Neural crest cell (in vitro differentiated cells): ENCODE data around the gene CCRL2. TPM values are rescaled to one million over a fixed set of nuclear protein-coding genes. Genes with fewer than 3 reads are reported as not detected.
"Not testable (repeated sequence)": the region's sequence is repeated elsewhere in the genome, so short reads cannot be mapped to it uniquely, and the experiment has no call there.

Experiments
- DNase-seq: peaks from one replicate; pipeline ENCODE4 v3.0.0; 2021; ENCODE audit warnings: low read depth, mixed read lengths, low spot score
- H3K27ac Mint-ChIP-seq: one replicate; pipeline ENCODE4 v1.8.0; 2021; ENCODE audit warnings: mild to moderate bottlenecking, mixed read lengths; ENCODE audit not compliant: unreplicated experiment
- H3K27me3 Mint-ChIP-seq: 2 replicates; pipeline ENCODE4 v1.8.0; 2021; ENCODE audit warnings: low read depth, mild to moderate bottlenecking, mixed read lengths
- H3K36me3 Mint-ChIP-seq: 2 replicates; pipeline ENCODE4 v1.8.0; 2021; ENCODE audit warnings: low read depth, mild to moderate bottlenecking, mixed read lengths
- H3K4me1 Mint-ChIP-seq: 2 replicates; pipeline ENCODE4 v1.8.0; 2021; ENCODE audit warnings: mixed read lengths
- H3K4me3 Mint-ChIP-seq: one replicate; pipeline ENCODE4 v1.8.0; 2021; ENCODE audit warnings: mild to moderate bottlenecking, mixed read lengths
- H3K9me3 Mint-ChIP-seq: 2 replicates; pipeline ENCODE4 v1.8.0; 2021; ENCODE audit warnings: mixed read lengths
- total RNA-seq: library from RNA; stranded (reverse); gene quantifications from 2 replicates; pipeline ENCODE4 v1.2.1, GENCODE V29; 2021
- TF ChIP-seq, protein P1 (sequence below): fragments of 200-600 bp; sonication (generic); conservative IDR thresholded peaks from 2 replicates; pipeline ENCODE4 v1.5.0; 2021; ENCODE audit warnings: antibody characterized with exemption, mild to moderate bottlenecking

Gene CCRL2
- total RNA-seq, 1 donor from 2014 or later: not detected

DNA sequence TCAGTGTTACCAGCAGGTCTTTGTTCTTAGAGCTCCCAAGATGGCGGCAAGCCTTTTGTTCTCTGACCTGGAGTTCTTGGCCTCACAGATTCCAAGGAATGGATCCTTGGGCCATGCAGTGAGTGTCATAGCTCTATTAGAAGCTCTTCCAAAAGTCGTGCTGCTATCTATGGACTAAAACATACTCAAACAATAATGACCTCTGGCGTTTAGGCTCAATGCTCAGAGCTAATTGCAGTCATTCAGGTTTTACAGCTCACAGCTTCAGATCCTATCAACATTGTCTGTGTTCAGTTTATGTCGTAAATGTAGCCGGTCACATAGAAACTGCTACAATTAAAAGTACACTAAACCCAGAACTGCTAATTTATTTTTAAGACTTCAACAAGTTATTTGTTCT, 22.2 kb downstream of the CCRL2 start:
- H3K36me3 Mint-ChIP-seq: peaks cover 5% of the 10 kb centered on the region
- TF ChIP-seq, protein P1, sequence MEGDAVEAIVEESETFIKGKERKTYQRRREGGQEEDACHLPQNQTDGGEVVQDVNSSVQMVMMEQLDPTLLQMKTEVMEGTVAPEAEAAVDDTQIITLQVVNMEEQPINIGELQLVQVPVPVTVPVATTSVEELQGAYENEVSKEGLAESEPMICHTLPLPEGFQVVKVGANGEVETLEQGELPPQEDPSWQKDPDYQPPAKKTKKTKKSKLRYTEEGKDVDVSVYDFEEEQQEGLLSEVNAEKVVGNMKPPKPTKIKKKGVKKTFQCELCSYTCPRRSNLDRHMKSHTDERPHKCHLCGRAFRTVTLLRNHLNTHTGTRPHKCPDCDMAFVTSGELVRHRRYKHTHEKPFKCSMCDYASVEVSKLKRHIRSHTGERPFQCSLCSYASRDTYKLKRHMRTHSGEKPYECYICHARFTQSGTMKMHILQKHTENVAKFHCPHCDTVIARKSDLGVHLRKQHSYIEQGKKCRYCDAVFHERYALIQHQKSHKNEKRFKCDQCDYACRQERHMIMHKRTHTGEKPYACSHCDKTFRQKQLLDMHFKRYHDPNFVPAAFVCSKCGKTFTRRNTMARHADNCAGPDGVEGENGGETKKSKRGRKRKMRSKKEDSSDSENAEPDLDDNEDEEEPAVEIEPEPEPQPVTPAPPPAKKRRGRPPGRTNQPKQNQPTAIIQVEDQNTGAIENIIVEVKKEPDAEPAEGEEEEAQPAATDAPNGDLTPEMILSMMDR: no peak
- no peak overlapping the region for H3K27ac Mint-ChIP-seq
- H3K27me3 Mint-ChIP-seq: no peaks in the 10 kb centered on the region
- peaks cover 7% of the 10 kb centered on the region for H3K9me3 Mint-ChIP-seq
- no peak for DNase-seq
- H3K4me1 Mint-ChIP-seq: no peaks in the 10 kb centered on the region
- H3K4me3 Mint-ChIP-seq: no peak overlapping the region

GRCh38 chr3:46429671-46430070, 22.6 kb downstream of the CCRL2 start:
- TF ChIP-seq, protein P1: no peak

DNA sequence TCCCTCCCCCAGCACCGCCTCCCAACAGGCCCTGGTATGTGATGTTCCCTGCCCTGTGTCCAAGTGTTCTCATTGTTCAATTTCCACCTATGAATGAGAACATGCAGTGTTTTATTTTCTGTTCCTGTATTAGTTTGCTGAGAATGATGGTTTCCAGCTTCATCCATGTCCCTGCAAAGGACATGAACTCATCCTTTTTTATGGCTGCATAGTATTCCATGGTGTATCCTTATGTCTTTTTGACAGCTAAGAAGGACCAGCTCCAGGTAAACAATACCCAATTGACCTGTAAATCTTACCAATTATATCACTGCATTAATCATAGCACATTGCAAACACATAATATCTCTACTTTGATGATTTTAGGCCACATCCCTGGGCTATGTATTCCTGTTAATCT, 23.8 kb downstream of the CCRL2 start:
- not testable (repeated sequence) for H3K27ac Mint-ChIP-seq, H3K27me3 Mint-ChIP-seq, H3K4me3 Mint-ChIP-seq, H3K36me3 Mint-ChIP-seq, H3K9me3 Mint-ChIP-seq, H3K4me1 Mint-ChIP-seq, DNase-seq

More at GRCh38 chr3:46429671-46430070, 22.6 kb downstream of the CCRL2 start:
- no peak overlapping the region for H3K27ac Mint-ChIP-seq
- H3K27me3 Mint-ChIP-seq: no peaks in the 10 kb centered on the region
- peaks cover 7% of the 10 kb centered on the region for H3K9me3 Mint-ChIP-seq
- no peaks in the 10 kb centered on the region for H3K4me1 Mint-ChIP-seq
- no peak for DNase-seq
- no peak overlapping the region for H3K4me3 Mint-ChIP-seq
- peaks cover 5% of the 10 kb centered on the region for H3K36me3 Mint-ChIP-seq

GRCh38 chr3:46431905-46432304, 24.8 kb downstream of the CCRL2 start:
- H3K27me3 Mint-ChIP-seq, H3K36me3 Mint-ChIP-seq, H3K9me3 Mint-ChIP-seq, DNase-seq, H3K27ac Mint-ChIP-seq, H3K4me1 Mint-ChIP-seq, H3K4me3 Mint-ChIP-seq: not testable (repeated sequence)

DNA sequence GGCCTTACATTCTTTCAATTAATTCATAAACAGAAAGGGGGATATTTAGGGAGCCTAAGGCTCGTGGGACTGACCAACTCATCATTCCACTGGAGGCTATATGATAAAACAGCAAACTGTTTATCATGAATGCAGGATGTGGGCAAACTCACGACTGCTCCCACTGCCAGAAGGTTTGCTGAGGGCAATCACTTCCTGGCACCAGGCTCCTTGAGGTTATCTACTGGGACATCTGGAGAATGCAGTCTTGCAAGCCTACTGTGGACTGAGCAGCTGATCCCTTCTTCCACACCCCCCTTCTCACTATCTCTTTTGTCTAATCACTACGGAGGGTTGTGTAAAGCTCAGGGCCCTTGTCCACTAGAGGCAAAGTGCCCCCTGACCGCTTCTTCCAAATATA, 26.1 kb downstream of the CCRL2 start:
- not testable (repeated sequence) for H3K27me3 Mint-ChIP-seq, DNase-seq, H3K27ac Mint-ChIP-seq, H3K4me1 Mint-ChIP-seq, H3K9me3 Mint-ChIP-seq, H3K4me3 Mint-ChIP-seq, H3K36me3 Mint-ChIP-seq

- Mint-ChIP-seq H3K27me3 (no peaks in the 10 kb centered on the region), H3K4me3 (no peak overlapping the region)
Observed at GRCh38 chr3:46433841-46434240, 26.8 kb downstream of the CCRL2 start.

DNA sequence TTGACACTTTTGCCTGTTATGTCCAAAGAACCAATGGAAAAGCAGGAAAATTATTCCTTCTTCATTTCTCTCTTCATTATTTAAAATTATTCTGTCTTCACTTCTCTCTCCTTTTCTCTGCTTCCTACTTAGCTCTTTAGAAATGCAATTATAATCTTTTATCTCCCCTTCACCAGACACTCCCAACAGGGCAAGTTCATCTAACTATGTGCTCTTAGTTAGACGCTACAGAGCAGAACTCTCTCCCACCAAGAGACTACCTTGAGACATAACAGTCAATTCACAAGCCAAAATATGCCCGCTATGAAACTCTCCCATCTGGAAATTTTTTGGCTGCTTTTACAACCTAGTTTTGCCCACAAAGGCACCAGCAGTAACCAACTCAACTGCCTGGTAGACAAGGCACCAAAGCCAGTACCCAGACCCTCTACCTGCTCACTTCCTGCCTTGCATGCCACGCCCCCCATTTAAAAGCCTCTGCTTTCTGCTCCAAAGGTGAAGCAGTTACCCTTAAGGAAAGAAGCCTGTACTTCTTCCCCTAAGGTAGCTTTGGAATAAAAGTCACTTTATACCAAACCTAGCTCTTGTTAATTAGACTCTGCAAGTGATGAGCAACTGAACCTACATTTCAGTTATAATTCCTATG, 28.1 kb downstream of the CCRL2 start:
- H3K4me3 Mint-ChIP-seq: no peak overlapping the region
- H3K9me3 Mint-ChIP-seq: peaks cover 6% of the 10 kb centered on the region
- H3K27me3 Mint-ChIP-seq: no peaks in the 10 kb centered on the region
- H3K27ac Mint-ChIP-seq: no peak overlapping the region
- H3K36me3 Mint-ChIP-seq: peaks cover 5% of the 10 kb centered on the region
- no peaks in the 10 kb centered on the region for H3K4me1 Mint-ChIP-seq
- no peak for DNase-seq
- TF ChIP-seq, protein P1: no peak

More at GRCh38 chr3:46433841-46434240, 26.8 kb downstream of the CCRL2 start:
- Mint-ChIP-seq H3K36me3 (peaks cover 5% of the 10 kb centered on the region), H3K27ac (no peak overlapping the region), H3K9me3 (peaks cover 7% of the 10 kb centered on the region), H3K4me1 (no peaks in the 10 kb centered on the region)
- TF ChIP-seq, protein P1: no peak
- DNase-seq: no peak
